Lower lobe of right lung (tissue), 2 donors: ENCODE data around the gene CNTNAP4. TPM values are rescaled to one million over a fixed set of nuclear protein-coding genes. Genes with fewer than 3 reads are reported as not detected.

Experiments
- ATAC-seq, 2 donors: fragments of 200-7000 bp; cut with Tn5 transposase; one replicate each; pipeline ENCODE4 v1.9.1; 2020 to 2022; ENCODE audit warnings: mild to moderate bottlenecking in 2 of 2, moderate library complexity in 2 of 2
- DNase-seq: peaks from one replicate; pipeline ENCODE4 v3.0.0-alpha.2; 2020
- H3K27ac ChIP-seq: fragments of 200-600 bp; one replicate; pipeline ENCODE4 v1.8.0; 2022
- H3K27me3 ChIP-seq: fragments of 200-600 bp; one replicate; pipeline ENCODE4 v1.8.0; 2022; ENCODE audit warnings: low read depth
- H3K36me3 ChIP-seq: fragments of 200-600 bp; one replicate; pipeline ENCODE4 v1.8.0; 2022; ENCODE audit warnings: mild to moderate bottlenecking
- H3K4me1 ChIP-seq: fragments of 200-600 bp; one replicate; pipeline ENCODE4 v1.8.0; 2022
- H3K4me3 ChIP-seq: fragments of 200-600 bp; one replicate; pipeline ENCODE4 v1.8.0; 2022; ENCODE audit warnings: mild to moderate bottlenecking
- H3K9me3 ChIP-seq: fragments of 200-600 bp; one replicate; pipeline ENCODE4 v1.8.0; 2022
- CTCF ChIP-seq: fragments of 200-600 bp; IDR thresholded peaks from one replicate; pipeline ENCODE4 v1.8.0; 2022; ENCODE audit warnings: antibody characterized with exemption, mild to moderate bottlenecking
- intact Hi-C: fragments of 100-400 bp; cut with DNase I; formaldehyde crosslinking; loops from one replicate; pipeline ENCODE4 v1.11.0; 2022
- total RNA-seq: library from RNA; stranded (reverse); fragmentation: NEBNext Ultra II Directional; extraction: Animal tissue kit (Norgen Biotek cat#: 25700); gene quantifications from one replicate; pipeline ENCODE4 v1.2.1, GENCODE V29; 2021
- donor health status: DM: no; HTN: yes; CAD: no; lungs with severe emphysema.

Gene CNTNAP4
- total RNA-seq, 1 donor from 2014 or later = not detected

DNA sequence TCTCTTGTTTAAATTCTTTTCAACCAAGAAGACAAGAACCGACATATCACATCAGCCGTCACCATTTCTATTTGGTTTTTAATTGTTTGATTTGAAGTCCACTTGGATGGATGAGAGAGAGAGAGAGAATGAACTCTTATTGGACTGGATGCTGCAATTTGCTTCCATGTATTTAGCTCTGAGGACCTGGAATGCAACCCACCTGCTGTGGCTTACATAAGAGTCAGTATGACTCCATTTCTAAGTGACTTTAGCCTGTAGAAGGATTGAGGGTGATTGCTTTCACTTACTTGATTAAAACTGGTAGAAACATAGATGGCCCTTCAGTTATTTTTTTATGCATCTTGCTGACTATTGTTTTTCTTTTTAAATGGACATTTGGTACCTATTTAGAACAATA, 296.1 kb downstream of the CNTNAP4 start:
- no peak overlapping the region for H3K4me3 ChIP-seq
- no peaks in the 10 kb centered on the region for H3K27me3 ChIP-seq
- intact Hi-C loops = no loop called here
- H3K9me3 ChIP-seq = no peaks in the 10 kb centered on the region
- H3K27ac ChIP-seq = no peak overlapping the region
- no peak for TF ChIP-seq CTCF
- ATAC-seq (no peak), DNase-seq (no peak)
- no peaks in the 10 kb centered on the region for H3K4me1 ChIP-seq
- H3K36me3 ChIP-seq = no peaks in the 10 kb centered on the region

DNA sequence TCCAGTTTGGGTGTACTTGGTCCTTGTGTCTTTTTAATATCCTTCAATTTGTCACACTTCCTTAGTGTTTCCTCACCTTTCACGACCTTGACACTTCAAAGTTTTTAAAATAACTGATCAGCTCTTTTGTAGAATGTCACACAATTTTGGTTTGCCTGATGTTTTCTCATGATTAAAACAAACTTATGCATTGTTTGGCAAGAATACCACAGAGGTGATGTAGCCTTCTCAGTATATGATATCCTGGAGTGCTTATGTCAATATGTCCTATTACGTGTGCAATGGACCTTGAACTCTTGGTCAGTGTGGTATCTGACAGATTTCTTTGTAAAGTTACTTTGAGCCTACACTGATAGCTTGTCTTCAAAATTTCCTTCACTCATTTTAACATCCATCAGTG, 297.4 kb downstream of the CNTNAP4 start:
- Histone ChIP-seq H3K4me1 (no peaks in the 10 kb centered on the region), H3K27ac (no peak overlapping the region), H3K9me3 (no peaks in the 10 kb centered on the region), H3K36me3 (no peaks in the 10 kb centered on the region), H3K27me3 (no peaks in the 10 kb centered on the region), H3K4me3 (no peak overlapping the region)
- intact Hi-C loops = no loop called here
- no peak for TF ChIP-seq CTCF
- DNase-seq = no peak
- ATAC-seq = no peak

DNA sequence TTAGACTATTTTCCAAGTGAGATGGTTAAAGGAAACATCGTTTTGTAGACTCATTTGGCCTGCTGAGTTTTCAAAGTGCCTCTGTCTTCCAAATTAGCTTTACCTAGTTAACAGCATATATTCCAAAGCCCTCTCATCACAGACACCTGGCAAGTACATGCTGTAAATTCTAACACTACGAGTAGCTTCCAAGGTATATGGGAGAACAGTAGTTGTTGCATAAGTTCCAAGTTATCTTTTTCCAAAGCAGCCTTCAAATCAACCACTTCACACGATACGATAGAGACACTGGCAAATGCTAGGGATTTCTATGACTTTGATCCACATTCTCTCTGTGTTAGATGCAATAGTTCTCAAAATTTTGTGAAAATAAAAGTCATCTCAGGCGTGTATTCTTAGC, 299.3 kb downstream of the CNTNAP4 start:
- ATAC-seq = no peak
- TF ChIP-seq CTCF = no peak
- no peaks in the 10 kb centered on the region for H3K4me1 ChIP-seq
- intact Hi-C loops = no loop called here
- DNase-seq = no peak
- H3K36me3 ChIP-seq = no peaks in the 10 kb centered on the region
- H3K27me3 ChIP-seq = no peaks in the 10 kb centered on the region
- H3K9me3 ChIP-seq = no peaks in the 10 kb centered on the region
- H3K27ac ChIP-seq = no peak overlapping the region
- no peak overlapping the region for H3K4me3 ChIP-seq

DNA sequence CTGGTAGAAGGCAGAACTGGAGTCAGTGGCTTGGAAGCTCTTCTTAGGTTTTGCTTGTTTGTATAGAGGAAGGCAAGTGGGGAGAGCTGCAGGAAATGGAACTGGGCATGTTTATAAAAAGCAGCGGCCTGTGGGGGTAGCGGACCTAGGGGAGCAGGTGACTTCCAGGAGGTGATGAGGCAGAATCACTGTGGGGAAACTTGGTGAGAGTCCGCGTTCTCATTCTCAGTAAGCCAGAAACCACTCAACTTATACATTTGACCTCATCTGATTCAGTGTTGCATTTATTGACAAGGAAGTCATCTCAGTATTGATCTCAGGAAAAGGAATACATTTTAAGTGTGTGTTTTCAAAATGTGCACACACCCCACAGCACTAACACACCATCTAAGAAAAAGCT, 299.8 kb downstream of the CNTNAP4 start:
- ATAC-seq = no peak
- TF ChIP-seq CTCF = no peak
- Histone ChIP-seq H3K27me3 (no peaks in the 10 kb centered on the region), H3K4me1 (no peaks in the 10 kb centered on the region), H3K36me3 (no peaks in the 10 kb centered on the region), H3K9me3 (no peaks in the 10 kb centered on the region), H3K4me3 (no peak overlapping the region), H3K27ac (no peak overlapping the region)
- no peak for DNase-seq
- intact Hi-C loops = no loop called here

- Histone ChIP-seq H3K4me3 (no peak overlapping the region), H3K27me3 (no peaks in the 10 kb centered on the region), H3K9me3 (no peaks in the 10 kb centered on the region), H3K27ac (no peak overlapping the region), H3K36me3 (no peaks in the 10 kb centered on the region), H3K4me1 (no peaks in the 10 kb centered on the region)
- no peak for TF ChIP-seq CTCF
- intact Hi-C loops = no loop called here
- ATAC-seq (no peak), DNase-seq (no peak)
Measured at GRCh38 chr16:76579277-76579922, 302.2 kb downstream of the CNTNAP4 start.
